ENCODE data around the gene CFB.
"Not testable (repeated sequence)": the region's sequence is repeated elsewhere in the genome, so short reads cannot be mapped to it uniquely, and the experiment has no call there.

The CFB gene

DNA sequence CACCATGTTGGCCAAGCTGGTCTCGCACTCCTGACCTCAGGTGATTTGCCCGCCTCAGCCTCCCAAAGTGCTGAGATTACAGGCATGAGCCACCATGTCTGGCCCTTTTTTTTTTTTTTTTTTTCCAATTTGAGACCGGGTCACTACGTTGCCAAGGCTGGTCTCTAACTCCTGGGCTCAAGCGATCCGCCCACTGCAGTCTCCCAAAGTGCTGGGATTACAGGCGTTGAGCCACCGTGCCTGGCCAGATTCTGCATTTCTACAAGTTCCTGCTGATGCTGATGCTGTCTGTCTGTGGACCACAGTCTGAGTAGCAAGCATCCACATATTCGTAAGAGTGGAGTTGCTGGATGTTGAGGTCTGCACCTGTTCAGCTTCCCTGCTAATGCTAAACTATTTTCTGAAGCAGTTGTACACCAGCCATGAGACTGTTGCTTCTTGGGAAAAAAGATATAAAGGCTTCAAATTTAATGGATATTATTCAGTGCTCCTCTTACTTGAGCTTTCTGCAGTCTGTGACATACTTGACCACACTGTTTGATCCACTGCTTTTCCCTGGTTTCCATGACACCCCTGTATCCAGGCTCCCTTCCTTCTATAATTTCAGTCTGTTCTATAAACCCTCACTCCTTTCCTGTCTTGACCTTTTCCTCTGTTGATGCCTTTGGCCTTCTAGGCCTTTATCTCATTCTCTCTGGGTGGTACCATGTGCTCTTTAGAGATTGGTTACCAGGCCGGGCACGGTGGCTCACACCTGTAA is 33.9 kb upstream of the CFB start:
- no peak for DNase-seq (ENCODE audit: low read depth)

DNA sequence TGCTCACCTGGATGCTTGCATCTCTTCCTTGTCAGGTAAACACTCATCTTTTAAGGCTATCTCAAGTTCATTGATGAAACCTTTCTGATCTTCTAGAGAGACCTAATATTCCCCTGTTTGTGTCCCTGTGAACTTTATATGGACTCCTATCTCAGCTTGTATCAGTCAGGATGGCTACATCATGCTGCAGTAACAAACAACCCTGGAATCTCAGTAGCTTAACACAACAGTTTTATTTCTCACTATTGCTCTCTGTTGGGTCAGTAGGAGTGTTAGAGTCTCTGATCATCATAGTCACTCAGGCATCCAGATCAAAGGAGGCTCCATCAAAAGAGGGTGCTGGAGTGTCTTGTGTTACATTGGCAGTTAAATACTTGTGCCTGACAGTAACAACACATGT is 30.5 kb upstream of the CFB start:
- DNase-seq (ENCODE audit: low read depth) = no peak

DNA sequence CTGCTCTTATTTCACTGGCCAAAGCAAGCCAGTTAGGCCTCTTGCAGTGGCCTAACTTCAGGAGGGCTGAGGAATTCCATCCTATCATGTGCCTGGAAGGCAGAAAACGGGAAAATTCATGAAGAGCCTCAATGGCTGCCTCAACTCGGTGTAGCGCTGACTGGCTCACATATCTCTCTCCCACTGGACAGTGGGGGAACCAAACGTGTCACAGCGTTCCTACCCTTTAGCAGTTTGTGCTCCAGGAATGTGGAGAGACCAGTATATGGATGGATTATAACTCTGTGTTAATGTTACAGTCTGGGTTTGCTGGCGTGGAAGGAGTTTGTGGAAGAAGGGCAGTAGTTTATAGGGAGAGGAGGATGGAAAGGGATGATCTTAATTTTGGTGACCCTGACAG is 30.1 kb upstream of the CFB start:
- no peak for DNase-seq (ENCODE audit: low read depth)

DNA sequence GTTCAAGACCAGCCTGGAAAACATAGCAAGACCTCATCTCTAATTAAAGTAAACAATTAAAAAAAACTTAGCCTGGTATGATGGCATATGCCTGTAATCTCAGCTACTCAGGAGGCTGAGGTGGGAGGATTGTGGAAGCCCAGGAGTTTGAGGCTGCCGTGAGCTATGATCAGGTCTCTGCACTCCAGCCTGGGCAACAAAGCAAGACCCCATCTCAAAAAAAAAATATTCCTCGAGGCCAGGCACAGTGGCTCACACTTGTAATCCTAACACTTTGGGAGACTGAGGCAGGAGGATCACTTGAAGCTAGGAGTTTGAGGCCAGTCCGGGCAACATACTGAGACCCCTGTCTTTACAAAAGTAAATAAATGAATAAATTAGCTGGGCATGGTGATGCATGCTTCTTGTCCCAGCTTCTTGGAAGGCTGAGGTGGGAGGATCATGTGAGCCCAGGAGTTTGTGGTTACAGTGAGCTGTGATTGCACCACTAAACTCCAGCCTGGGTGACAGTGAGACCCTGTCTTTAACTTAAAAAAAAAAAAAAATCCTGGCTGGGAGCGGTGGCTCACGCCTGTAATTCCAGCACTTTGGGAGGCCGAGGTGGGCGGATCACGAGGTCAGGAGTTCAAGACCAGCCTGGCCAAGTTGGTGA is 27.7 kb upstream of the CFB start:
- no peak for DNase-seq (ENCODE audit: low read depth)

DNA sequence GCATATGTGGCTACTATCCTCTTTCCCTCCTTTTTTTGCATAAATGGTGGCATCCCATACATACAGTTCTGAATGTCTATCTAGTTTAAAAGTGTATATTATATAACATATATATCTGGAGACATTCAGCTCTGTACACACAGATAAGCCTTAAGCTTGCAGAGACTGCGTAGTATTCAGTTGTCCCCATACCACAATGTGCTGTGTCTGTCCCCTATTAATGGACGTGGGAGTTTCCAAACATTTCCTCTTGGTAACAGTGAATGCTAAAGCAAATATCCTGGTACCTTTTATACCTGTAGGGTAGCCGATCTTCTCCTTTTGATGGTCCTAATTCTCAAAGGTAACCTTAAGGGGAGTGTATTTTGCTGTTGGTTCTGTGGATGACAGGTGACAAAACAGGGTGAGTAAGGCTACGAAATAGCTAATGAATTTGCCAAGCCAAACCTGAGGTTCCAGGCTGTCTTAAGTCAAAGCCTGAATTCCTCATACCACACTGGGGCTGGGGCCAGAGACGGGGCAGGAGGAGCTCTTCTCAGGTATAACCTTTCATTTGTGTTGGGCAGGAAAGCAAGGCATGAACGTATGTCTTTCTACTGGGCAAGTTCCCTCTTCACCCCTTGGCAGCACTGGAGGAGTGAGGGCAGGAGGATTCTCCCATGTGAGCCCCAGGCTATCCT is 26.1 kb upstream of the CFB start:
- DNase-seq (ENCODE audit: low read depth) = no peak

DNA sequence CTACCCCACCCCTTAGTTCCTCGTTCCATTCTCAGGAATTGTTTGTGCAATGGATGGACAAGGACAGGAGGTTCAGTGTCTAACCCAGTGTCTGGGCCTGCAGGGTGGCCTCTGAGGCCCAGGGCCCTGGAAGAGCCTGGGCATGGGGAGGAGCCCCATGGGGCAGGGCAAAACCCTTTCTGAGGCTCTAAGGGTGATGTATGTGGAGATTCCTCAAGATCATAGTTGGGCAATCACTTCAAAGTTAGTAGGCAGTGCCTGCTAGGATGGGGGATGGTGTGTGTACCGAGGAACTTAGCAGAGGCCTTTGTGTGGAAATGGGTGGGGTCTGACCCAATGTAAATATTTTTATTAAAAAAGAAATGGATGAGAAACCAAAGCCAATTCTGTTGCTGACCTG is 25.1 kb upstream of the CFB start:
- DNase-seq (ENCODE audit: low read depth) = no peak

DNA sequence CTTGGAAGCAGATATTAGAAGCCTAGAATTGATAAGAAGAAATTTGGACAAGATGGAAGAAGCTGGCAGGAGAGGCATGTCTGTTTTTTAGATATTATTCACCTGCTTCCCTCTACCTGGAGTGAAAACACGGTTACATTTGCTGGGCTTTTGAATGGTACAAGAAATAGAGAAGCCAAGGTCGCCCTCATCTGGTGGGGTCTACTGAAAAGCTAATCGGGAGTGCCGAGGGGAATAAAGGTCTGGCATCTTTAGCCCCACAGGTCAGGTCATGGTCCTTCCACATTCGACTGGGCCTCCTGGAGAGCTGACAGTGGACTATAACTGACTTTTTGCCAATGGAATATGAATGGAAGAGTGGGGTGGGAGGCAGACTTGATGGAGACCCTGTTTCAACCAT is 23.0 kb upstream of the CFB start:
- DNase-seq (ENCODE audit: low read depth) = peak; percentile 10

DNA sequence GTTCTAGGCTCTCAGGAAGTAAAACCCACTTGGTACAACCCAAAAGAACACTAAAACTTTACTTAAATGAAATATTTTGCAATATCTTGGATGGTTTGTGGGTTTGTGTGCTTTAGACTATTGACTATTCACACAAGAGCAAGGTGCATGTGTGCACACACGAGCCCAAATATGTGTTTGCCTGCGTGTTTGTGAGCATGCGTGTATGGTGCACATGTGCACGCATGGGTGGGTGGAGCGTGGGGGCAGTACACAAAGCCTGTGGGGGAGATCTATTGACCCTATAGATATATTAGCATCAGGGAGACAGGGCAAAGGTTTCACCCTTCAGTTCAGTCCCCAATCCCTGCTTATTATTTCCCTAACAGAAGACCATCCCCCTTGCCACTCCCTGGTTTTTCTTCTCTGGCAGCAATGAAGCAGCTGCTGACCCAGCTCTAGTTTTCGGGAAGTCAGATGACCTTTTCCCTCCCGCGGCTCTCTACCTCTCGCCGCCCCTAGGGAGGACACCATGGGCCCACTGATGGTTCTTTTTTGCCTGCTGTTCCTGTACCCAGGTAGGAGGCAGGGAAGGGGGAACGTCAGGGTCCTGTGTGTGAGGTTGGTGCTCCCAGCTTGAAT is 18.5 kb upstream of the CFB start, which contains the start of gene C2:
C2 (plus strand) TSS at position 476 of the 621 bp plus-strand sequence; CDS start at position 512, 36 bp downstream.
- no peak for DNase-seq (ENCODE audit: low read depth)

DNA sequence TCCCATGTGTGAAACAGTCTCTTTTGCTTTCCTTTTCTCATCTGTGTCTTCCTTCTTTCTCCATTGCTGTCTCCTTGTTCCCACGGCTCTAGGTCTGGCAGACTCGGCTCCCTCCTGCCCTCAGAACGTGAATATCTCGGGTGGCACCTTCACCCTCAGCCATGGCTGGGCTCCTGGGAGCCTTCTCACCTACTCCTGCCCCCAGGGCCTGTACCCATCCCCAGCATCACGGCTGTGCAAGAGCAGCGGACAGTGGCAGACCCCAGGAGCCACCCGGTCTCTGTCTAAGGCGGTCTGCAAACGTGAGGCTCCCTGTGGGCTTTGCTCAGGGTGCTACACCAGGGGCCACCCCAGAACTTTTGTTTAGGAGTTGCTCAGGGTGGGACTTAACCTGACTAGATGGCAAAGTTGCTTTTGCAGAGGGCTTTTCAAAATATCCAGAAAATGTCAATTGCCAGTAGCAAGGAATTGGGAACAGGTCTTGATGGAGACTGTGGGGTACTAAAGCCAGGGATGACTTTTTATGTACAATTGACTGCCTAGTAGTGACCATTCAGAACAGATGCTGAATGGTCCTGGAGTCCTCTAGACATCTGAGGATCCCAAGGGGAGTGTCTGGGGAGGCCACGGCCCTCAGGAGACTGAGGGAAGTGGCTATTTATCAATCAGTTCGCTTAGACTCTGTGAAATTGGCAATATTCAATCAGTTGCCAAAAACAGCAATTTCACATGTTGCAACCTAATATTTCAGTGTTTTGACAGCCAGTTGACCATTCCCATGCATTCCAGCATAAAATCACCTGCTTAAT is 17.8 kb upstream of the CFB start:
- no peak for DNase-seq (ENCODE audit: low read depth)

DNA sequence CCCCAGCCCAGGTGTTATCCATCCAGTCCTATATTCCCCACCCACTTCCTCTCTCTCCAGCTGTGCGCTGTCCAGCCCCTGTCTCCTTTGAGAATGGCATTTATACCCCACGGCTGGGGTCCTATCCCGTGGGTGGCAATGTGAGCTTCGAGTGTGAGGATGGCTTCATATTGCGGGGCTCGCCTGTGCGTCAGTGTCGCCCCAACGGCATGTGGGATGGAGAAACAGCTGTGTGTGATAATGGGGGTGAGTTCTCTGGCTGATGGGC is 17.3 kb upstream of the CFB start:
- no peak for DNase-seq (ENCODE audit: low read depth)

DNA sequence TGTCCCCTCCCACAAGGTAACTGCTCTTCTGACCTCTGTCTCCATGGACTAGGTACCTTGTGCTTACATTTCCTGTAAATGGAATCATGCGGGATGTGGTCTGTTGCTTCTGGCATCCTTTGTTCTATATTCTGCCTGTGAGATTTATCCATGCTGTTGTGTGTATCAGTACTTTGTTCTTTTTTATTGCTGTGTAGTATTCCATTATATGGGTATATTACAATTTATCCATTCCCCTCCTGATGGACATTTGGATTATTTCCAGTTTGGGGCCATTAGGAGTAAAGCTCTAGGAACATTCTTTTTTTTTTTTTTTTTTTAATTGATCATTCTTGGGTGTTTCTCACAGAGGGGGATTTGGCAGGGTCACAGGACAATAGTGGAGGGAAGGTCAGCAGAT is 14.9 kb upstream of the CFB start:
- DNase-seq (ENCODE audit: low read depth) = no peak

DNA sequence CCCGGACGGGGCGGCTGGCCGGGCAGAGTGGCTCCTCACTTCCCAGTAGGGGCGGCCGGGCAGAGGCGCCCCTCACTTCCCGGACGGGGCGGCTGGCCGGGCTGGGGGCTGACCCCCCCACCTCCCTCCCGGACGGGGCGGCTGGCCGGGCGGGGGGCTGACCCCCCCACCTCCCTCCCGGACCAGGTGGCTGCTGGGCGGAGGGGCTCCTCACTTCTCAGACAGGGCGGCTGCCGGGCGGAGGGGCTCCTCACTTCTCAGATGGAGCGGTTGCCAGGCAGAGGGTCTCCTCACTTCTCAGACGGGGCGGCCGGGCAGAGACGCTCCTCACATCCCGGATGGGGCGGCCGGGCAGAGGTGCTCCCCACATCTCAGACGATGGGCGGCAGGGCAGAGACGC is 13.8 kb upstream of the CFB start:
- not testable (repeated sequence) for DNase-seq (ENCODE audit: low read depth)

DNA sequence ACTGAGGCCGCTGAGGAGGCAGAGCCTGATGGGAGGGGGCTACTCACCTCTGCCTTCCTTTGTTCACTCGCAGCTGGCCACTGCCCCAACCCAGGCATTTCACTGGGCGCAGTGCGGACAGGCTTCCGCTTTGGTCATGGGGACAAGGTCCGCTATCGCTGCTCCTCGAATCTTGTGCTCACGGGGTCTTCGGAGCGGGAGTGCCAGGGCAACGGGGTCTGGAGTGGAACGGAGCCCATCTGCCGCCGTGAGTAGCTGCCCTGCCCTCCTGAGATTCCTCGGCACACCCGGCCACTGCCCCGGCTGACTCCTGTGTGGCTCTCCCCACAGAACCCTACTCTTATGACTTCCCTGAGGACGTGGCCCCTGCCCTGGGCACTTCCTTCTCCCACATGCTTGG is 12.4 kb upstream of the CFB start:
- no peak for DNase-seq (ENCODE audit: low read depth)

DNA sequence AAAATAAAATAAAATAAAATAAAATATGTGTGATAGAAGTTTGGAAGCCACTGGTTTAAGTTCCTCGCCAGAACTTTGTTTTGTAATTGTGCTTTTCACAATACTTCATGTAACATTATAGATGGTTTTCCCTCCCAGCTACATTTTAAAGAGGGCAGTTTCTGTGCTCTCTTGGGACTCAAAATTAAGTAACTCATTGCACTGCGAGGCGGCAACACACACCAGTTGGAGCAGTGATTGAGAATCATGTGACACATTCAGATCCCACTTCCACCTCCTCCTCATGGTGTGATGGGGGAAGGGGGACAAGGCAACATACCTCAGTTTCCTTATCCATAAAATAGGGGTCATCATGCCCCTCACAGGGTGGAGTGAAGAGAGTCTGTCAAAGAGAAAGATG is 10.9 kb upstream of the CFB start:
- DNase-seq (ENCODE audit: low read depth) = no peak

DNA sequence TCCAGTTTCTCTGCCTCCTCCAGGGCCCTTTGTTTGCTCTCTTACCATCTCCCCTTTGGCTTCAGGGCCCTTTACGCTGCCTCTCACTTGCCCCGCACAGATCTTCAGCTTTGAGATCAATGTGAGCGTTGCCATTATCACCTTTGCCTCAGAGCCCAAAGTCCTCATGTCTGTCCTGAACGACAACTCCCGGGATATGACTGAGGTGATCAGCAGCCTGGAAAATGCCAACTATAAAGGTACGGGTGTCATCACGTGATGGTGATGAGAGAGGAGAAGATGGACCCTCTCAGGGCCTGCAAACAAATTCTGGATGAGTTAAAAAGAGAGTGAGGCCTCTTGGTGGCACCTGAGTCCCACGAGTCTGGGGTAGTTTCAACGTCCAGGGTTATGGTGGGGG is 10.1 kb upstream of the CFB start:
- DNase-seq (ENCODE audit: low read depth) = no peak

DNA sequence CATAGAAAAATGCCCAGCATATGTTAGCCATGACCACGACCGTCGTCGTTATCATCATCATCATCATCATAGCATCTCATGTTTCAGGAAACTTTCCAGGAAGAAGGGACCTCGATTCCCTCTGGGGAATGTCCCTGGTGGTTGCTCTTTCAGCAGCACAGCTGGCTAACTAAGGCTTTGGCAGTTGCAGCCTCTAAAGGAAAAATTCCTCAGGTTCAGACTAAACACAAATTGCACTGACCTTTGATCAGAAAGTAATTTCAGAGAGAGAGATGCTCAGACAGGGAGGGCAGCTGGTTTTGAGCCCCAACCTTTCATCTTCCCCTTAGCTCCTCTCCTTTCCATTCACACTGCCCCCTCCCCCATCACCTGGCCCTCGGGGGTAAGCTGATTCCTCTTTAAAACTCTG is 5.6 kb upstream of the CFB start:
- no peak for DNase-seq (ENCODE audit: low read depth)

DNA sequence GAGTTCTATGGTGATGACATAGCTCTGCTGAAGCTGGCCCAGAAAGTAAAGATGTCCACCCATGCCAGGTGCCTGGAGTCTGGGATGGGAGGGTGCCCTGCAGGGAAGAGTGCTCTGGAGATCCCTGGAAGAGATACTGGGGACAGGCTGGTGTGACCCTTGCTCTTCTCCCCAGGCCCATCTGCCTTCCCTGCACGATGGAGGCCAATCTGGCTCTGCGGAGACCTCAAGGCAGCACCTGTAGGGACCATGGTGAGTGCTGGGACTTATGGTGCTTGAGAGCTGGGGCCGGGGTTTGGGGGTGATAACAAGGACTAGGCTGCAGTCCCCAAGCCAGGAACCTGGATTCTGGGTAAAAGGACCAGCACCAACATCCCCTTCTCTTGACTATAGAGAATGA is 2.2 kb upstream of the CFB start:
- DNase-seq (ENCODE audit: low read depth) = no peak

DNA sequence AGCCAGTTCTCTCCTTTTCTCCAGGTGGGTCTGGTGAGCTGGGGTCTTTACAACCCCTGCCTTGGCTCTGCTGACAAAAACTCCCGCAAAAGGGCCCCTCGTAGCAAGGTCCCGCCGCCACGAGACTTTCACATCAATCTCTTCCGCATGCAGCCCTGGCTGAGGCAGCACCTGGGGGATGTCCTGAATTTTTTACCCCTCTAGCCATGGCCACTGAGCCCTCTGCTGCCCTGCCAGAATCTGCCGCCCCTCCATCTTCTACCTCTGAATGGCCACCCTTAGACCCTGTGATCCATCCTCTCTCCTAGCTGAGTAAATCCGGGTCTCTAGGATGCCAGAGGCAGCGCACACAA is 765 bp upstream of the CFB start:
- DNase-seq (ENCODE audit: low read depth) = no peak

DNA sequence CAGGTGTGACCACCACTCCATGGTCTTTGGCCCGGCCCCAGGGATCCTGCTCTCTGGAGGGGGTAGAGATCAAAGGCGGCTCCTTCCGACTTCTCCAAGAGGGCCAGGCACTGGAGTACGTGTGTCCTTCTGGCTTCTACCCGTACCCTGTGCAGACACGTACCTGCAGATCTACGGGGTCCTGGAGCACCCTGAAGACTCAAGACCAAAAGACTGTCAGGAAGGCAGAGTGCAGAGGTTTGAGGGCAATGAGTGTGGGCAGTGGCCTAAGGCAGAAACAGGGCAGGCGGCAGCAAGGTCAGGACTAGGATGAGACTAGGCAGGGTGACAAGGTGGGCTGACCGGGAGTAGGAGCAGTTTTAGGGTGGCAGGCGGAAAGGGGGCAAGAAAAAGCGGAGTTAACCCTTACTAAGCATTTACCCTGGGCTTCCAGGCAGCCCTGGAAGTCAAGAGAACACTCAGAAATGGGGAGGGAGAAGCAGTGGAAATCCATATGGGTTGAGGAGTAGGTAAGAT is 533 bp downstream of the CFB start:
- no peak for DNase-seq (ENCODE audit: low read depth)

DNA sequence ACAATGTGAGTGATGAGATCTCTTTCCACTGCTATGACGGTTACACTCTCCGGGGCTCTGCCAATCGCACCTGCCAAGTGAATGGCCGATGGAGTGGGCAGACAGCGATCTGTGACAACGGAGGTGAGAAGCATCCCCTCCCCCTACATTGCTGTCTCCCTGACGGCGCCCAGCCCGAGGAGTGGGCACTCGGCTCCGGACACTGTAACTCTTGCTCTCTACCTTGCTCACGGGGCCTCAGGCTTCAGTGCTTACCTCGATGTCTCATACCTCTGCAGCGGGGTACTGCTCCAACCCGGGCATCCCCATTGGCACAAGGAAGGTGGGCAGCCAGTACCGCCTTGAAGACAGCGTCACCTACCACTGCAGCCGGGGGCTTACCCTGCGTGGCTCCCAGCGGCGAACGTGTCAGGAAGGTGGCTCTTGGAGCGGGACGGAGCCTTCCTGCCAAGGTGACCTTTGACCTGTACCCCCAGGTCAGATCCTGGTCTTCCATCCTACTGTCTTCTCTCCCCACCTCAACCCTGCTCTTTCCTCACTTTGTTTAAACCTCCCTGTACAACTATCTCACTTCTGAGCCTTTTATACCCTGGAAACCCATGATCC is 1.3 kb downstream of the CFB start:
- no peak for DNase-seq (ENCODE audit: low read depth)

DNA sequence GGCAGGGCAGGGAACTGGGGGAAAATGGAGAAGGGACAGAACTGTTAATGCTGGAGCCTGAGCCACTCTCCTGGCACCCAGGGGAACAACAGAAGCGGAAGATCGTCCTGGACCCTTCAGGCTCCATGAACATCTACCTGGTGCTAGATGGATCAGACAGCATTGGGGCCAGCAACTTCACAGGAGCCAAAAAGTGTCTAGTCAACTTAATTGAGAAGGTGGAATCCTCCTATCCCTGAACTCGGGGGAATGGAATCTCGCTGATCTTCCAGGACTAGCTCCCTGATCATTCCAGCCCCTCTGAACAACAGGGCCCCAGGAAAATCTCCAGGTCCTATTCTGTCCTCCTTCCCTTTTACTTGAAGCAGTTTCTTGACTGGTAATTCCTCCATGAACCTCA is 2.0 kb downstream of the CFB start:
- DNase-seq (ENCODE audit: low read depth) = no peak

DNA sequence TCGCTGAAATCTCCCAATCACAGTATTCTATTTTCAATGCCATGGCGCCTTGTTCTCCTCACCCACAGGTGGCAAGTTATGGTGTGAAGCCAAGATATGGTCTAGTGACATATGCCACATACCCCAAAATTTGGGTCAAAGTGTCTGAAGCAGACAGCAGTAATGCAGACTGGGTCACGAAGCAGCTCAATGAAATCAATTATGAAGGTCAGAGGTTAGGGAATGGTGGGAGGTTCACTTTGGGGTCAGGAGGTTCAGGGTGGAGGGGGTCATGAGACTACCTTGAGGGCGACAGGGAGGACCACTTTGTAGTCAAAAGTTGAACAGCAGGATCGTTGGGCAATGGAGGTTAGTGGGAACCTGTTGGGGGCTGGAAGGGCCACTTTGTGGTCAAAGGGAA is 2.4 kb downstream of the CFB start:
- no peak for DNase-seq (ENCODE audit: low read depth)
